Activated gamma-delta T cell treated with Interleukin-2 at 50 U/mL for 16 hours (primary cell): Measurements from ENCODE around the gene VSIG10.
"Not testable (repeated sequence)": the region's sequence is repeated elsewhere in the genome, so short reads cannot be mapped to it uniquely, and the experiment has no call there.

Experiments
- DNase-seq: peaks from one replicate; pipeline ENCODE4 v3.0.0-alpha.2; 2020

The VSIG10 gene

GRCh38 chr12:118107011-118107410 lies 3.2 kb upstream of the VSIG10 start:
- DNase-seq = no peak

- DNase-seq = no peak
Observed at GRCh38 chr12:118103201-118103600, 610 bp downstream of the VSIG10 start.

GRCh38 chr12:118102609-118103008 lies 1.2 kb downstream of the VSIG10 start:
- DNase-seq = no peak

- DNase-seq = no peak
Observed at GRCh38 chr12:118102070-118102469, 1.7 kb downstream of the VSIG10 start.

GRCh38 chr12:118101051-118101450 lies 2.8 kb downstream of the VSIG10 start:
- DNase-seq = no peak

GRCh38 chr12:118098911-118099671 lies 4.7 kb downstream of the VSIG10 start:
- DNase-seq = no peak

- DNase-seq = no peak
Observed at GRCh38 chr12:118098401-118098800, 5.4 kb downstream of the VSIG10 start.

- no peak for DNase-seq
Observed at GRCh38 chr12:118094039-118094438, 9.8 kb downstream of the VSIG10 start.

- no peak for DNase-seq
Observed at GRCh38 chr12:118089782-118090181, 14.0 kb downstream of the VSIG10 start.

- DNase-seq = no peak
Observed at GRCh38 chr12:118082161-118082560, 21.6 kb downstream of the VSIG10 start.

GRCh38 chr12:118081521-118081920 lies 22.3 kb downstream of the VSIG10 start:
- not testable (repeated sequence) for DNase-seq

GRCh38 chr12:118073768-118074167 lies 30.0 kb downstream of the VSIG10 start:
- no peak for DNase-seq

GRCh38 chr12:118070650-118071049 lies 33.2 kb downstream of the VSIG10 start:
- no peak for DNase-seq

- no peak for DNase-seq
Observed at GRCh38 chr12:118068445-118068844, 35.4 kb downstream of the VSIG10 start.

- no peak for DNase-seq
Observed at GRCh38 chr12:118065380-118065779, 38.4 kb downstream of the VSIG10 start.

GRCh38 chr12:118064608-118065007 lies 39.2 kb downstream of the VSIG10 start:
- DNase-seq = no peak

GRCh38 chr12:118063576-118064391 lies 40.0 kb downstream of the VSIG10 start:
- DNase-seq = no peak

- DNase-seq = no peak
Observed at GRCh38 chr12:118061873-118062843, 41.7 kb downstream of the VSIG10 start.

- DNase-seq = peak; percentile 44
Observed at GRCh38 chr12:118061011-118061872, 42.6 kb downstream of the VSIG10 start, which contains the start of gene WSB2. Gene WSB2, minus strand, starts transcription at chr12:118061179. Its CDS starts 131 bp downstream, at chr12:118061048.

GRCh38 chr12:118060301-118061010 lies 43.4 kb downstream of the VSIG10 start:
- peak; percentile 11 for DNase-seq
